ENCODE results near the gene FGD5.

The FGD5 gene

GRCh38 chr3:14962762-14963161 is 144.0 kb downstream of the FGD5 start:
- Histone ChIP-seq H3K4me3 (ENCODE audit: low read depth, low read length) (no peak overlapping the region), H3K9ac (ENCODE audit: low read length) (no peak overlapping the region), H3K4me1 (ENCODE audit: control insufficient read depth, insufficient read depth, low read length) (0 out of 2 replicates have a peak, but pooled peaks cover 7% of the 10 kb centered on the region), H3K27me3 (ENCODE audit: control insufficient read depth, insufficient read depth, low read length) (no peaks in the 10 kb centered on the region), H3K27ac (ENCODE audit: low read depth, low read length) (no peak overlapping the region), H3K36me3 (ENCODE audit: control insufficient read depth, insufficient read depth, low read length) (peaks cover 32% of the 10 kb centered on the region), H3K9me3 (ENCODE audit: control insufficient read depth, insufficient read depth, low read depth, low read length) (no peaks in the 10 kb centered on the region; the same call in 1 of the 2 replicates)

GRCh38 chr3:14967285-14967684 is 148.5 kb downstream of the FGD5 start:
- H3K27ac ChIP-seq (ENCODE audit: low read depth, low read length), result no peak overlapping the region
- H3K9me3 ChIP-seq (ENCODE audit: control insufficient read depth, insufficient read depth, low read depth, low read length), result no peaks in the 10 kb centered on the region; the same call in 1 of the 2 replicates
- H3K9ac ChIP-seq (ENCODE audit: low read length), result no peak overlapping the region
- H3K27me3 ChIP-seq (ENCODE audit: control insufficient read depth, insufficient read depth, low read length), result no peaks in the 10 kb centered on the region
- H3K4me3 ChIP-seq (ENCODE audit: low read depth, low read length), result no peak overlapping the region
- peaks cover 36% of the 10 kb centered on the region for H3K36me3 ChIP-seq (ENCODE audit: control insufficient read depth, insufficient read depth, low read length)
- no peaks in the 10 kb centered on the region for H3K4me1 ChIP-seq (ENCODE audit: control insufficient read depth, insufficient read depth, low read length)

GRCh38 chr3:14969671-14970070 is 150.9 kb downstream of the FGD5 start:
- no peak overlapping the region for H3K9ac ChIP-seq (ENCODE audit: low read length)
- H3K36me3 ChIP-seq (ENCODE audit: control insufficient read depth, insufficient read depth, low read length), result peaks cover 52% of the 10 kb centered on the region
- H3K27me3 ChIP-seq (ENCODE audit: control insufficient read depth, insufficient read depth, low read length), result no peaks in the 10 kb centered on the region
- no peaks in the 10 kb centered on the region; the same call in 1 of the 2 replicates for H3K9me3 ChIP-seq (ENCODE audit: control insufficient read depth, insufficient read depth, low read depth, low read length)
- no peaks in the 10 kb centered on the region for H3K4me1 ChIP-seq (ENCODE audit: control insufficient read depth, insufficient read depth, low read length)
- no peak overlapping the region for H3K27ac ChIP-seq (ENCODE audit: low read depth, low read length)
- H3K4me3 ChIP-seq (ENCODE audit: low read depth, low read length), result no peak overlapping the region

- no peak overlapping the region for H3K27ac ChIP-seq (ENCODE audit: low read depth, low read length)
- H3K9ac ChIP-seq (ENCODE audit: low read length), result no peak overlapping the region
- no peaks in the 10 kb centered on the region for H3K27me3 ChIP-seq (ENCODE audit: control insufficient read depth, insufficient read depth, low read length)
- H3K9me3 ChIP-seq (ENCODE audit: control insufficient read depth, insufficient read depth, low read depth, low read length), result no peaks in the 10 kb centered on the region; the same call in 1 of the 2 replicates
- H3K4me1 ChIP-seq (ENCODE audit: control insufficient read depth, insufficient read depth, low read length), result no peaks in the 10 kb centered on the region
- H3K36me3 ChIP-seq (ENCODE audit: control insufficient read depth, insufficient read depth, low read length), result peaks cover 35% of the 10 kb centered on the region
- H3K4me3 ChIP-seq (ENCODE audit: low read depth, low read length), result no peak overlapping the region
Measured at GRCh38 chr3:14976317-14976716, 157.6 kb downstream of the FGD5 start.

GRCh38 chr3:14980689-14981088 is 161.9 kb downstream of the FGD5 start:
- Histone ChIP-seq H3K9ac (ENCODE audit: low read length) (no peak overlapping the region), H3K9me3 (ENCODE audit: control insufficient read depth, insufficient read depth, low read depth, low read length) (no peaks in the 10 kb centered on the region; the same call in 1 of the 2 replicates), H3K4me1 (ENCODE audit: control insufficient read depth, insufficient read depth, low read length) (no peaks in the 10 kb centered on the region), H3K36me3 (ENCODE audit: control insufficient read depth, insufficient read depth, low read length) (peaks cover 6% of the 10 kb centered on the region; the same call in 1 of the 2 replicates), H3K27me3 (ENCODE audit: control insufficient read depth, insufficient read depth, low read length) (no peaks in the 10 kb centered on the region), H3K4me3 (ENCODE audit: low read depth, low read length) (no peak overlapping the region), H3K27ac (ENCODE audit: low read depth, low read length) (no peak overlapping the region)

Measured in HUES6 (cell line).